ENCODE results near the gene ANKS1B.

Gene ANKS1B

DNA sequence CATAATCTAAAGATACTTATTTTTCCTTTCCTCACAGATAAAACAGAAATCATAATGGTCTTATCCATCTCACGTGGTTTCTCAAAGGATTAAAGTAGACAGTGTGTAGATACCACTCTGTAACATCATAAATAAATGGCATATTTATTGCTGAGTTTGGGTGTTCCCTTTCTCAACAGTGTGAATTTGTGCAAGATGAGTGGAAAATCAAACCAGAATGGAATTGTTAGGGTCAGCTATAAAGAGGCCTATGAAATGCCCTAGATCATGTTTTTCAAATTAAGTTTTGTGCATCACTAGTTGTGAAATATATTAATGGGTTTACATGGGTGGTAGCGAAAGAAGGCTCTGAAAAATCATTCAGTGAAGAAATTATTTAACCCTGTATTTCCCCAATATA, 553.5 kb downstream of the ANKS1B start:
- no peaks in the 10 kb centered on the region for H3K36me3 ChIP-seq (ENCODE audit: insufficient read depth)
- H3K9ac ChIP-seq: no peak overlapping the region
- H4K20me1 ChIP-seq (ENCODE audit: insufficient read depth): no peaks in the 10 kb centered on the region
- no peak overlapping the region for H3K4me2 ChIP-seq
- no peak overlapping the region for H2AFZ ChIP-seq (ENCODE audit: low read depth)
- H3K4me3 ChIP-seq (IDR thresholded peaks at IDR 0.05; ENCODE audit: insufficient read depth, low read depth, low read length): no peak overlapping the region
- TF ChIP-seq, protein P1, sequence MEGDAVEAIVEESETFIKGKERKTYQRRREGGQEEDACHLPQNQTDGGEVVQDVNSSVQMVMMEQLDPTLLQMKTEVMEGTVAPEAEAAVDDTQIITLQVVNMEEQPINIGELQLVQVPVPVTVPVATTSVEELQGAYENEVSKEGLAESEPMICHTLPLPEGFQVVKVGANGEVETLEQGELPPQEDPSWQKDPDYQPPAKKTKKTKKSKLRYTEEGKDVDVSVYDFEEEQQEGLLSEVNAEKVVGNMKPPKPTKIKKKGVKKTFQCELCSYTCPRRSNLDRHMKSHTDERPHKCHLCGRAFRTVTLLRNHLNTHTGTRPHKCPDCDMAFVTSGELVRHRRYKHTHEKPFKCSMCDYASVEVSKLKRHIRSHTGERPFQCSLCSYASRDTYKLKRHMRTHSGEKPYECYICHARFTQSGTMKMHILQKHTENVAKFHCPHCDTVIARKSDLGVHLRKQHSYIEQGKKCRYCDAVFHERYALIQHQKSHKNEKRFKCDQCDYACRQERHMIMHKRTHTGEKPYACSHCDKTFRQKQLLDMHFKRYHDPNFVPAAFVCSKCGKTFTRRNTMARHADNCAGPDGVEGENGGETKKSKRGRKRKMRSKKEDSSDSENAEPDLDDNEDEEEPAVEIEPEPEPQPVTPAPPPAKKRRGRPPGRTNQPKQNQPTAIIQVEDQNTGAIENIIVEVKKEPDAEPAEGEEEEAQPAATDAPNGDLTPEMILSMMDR (conservative IDR thresholded peaks at IDR 0.05; ENCODE audit: low read depth, low read length): no peak
- H3K27me3 ChIP-seq (ENCODE audit: insufficient read depth, low read depth): no peaks in the 10 kb centered on the region
- H3K27ac ChIP-seq: no peak overlapping the region
- H3K79me2 ChIP-seq (ENCODE audit: insufficient read depth, low read depth): no peaks in the 10 kb centered on the region
- no peaks in the 10 kb centered on the region for H3K4me1 ChIP-seq (ENCODE audit: low read depth, poor library complexity, severe bottlenecking)

DNA sequence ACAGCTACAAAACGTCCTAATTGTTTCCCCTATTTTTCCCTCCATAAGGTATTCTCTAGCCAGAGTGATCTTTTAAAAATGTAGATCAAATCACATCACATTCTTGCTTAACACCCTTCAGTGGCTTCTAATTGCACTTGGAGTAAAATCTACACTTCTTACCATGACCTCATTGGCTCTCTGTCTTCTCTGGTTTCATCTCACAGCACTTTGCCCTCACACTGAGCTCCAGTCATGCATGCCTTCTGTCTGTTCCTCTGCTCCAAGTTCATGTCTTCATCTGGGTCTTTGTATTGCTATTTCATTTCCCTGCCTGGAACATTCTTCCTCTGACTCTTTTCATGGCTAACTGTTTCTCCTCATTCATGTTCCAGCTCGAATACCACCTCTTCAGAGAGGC, 557.6 kb downstream of the ANKS1B start:
- Histone ChIP-seq H3K36me3 (ENCODE audit: insufficient read depth) (no peaks in the 10 kb centered on the region), H3K4me2 (no peak overlapping the region), H3K27me3 (ENCODE audit: insufficient read depth, low read depth) (no peaks in the 10 kb centered on the region), H3K4me3 (IDR thresholded peaks at IDR 0.05; ENCODE audit: insufficient read depth, low read depth, low read length) (no peak overlapping the region), H3K9ac (no peak overlapping the region), H4K20me1 (ENCODE audit: insufficient read depth) (no peaks in the 10 kb centered on the region), H3K79me2 (ENCODE audit: insufficient read depth, low read depth) (no peaks in the 10 kb centered on the region), H2AFZ (ENCODE audit: low read depth) (no peak overlapping the region), H3K27ac (no peak overlapping the region), H3K4me1 (ENCODE audit: low read depth, poor library complexity, severe bottlenecking) (no peaks in the 10 kb centered on the region)
- TF ChIP-seq, protein P1 (conservative IDR thresholded peaks at IDR 0.05; ENCODE audit: low read depth, low read length): no peak

DNA sequence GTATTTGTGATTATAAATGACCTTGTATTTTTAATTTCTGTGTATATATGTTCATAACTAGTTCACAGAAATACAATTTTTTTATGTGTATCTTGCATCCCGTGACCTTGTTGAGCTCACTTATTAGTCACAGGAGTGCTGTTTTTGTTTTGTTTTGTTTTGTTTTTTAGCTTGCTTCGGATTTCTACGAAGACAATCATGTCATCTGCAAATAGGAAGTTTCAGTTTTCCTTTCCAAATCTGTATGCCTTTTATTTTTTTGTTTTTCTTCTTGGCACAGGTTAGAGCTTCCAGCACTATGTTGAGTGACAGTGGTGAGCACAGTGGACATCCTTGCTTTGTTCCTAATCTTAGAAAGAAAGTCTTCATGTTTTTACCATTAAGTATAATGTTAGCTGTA, 566.4 kb downstream of the ANKS1B start:
- H3K9ac ChIP-seq: no peak overlapping the region
- H3K4me2 ChIP-seq: no peak overlapping the region
- no peaks in the 10 kb centered on the region for H3K79me2 ChIP-seq (ENCODE audit: insufficient read depth, low read depth)
- H3K4me3 ChIP-seq (IDR thresholded peaks at IDR 0.05; ENCODE audit: insufficient read depth, low read depth, low read length): no peak overlapping the region
- no peaks in the 10 kb centered on the region for H3K36me3 ChIP-seq (ENCODE audit: insufficient read depth)
- no peaks in the 10 kb centered on the region for H4K20me1 ChIP-seq (ENCODE audit: insufficient read depth)
- no peaks in the 10 kb centered on the region for H3K4me1 ChIP-seq (ENCODE audit: low read depth, poor library complexity, severe bottlenecking)
- no peaks in the 10 kb centered on the region for H3K27me3 ChIP-seq (ENCODE audit: insufficient read depth, low read depth)
- TF ChIP-seq, protein P1 (conservative IDR thresholded peaks at IDR 0.05; ENCODE audit: low read depth, low read length): no peak
- H2AFZ ChIP-seq (ENCODE audit: low read depth): no peak overlapping the region
- no peak overlapping the region for H3K27ac ChIP-seq

DNA sequence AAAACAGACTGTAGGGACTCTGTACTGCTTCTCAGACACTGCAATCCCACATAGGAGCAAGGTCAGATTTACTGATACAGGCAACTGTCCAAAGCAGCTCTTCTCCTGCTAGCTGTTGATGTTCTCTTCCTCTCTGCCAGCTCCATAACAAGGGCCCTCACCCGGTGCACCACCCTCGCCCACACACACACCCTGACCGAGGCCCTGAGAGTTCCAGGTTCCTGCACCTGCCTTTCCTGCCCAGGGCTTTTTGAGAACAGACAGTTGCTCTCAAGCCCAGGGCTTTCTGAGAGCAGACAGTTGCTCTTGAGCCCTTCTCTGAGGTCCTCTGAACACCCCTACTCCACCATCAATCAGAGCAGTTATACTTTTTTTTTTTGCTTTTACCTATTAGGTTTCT, 571.0 kb downstream of the ANKS1B start:
- H3K4me3 ChIP-seq (IDR thresholded peaks at IDR 0.05; ENCODE audit: insufficient read depth, low read depth, low read length): no peak overlapping the region
- no peak overlapping the region for H3K4me2 ChIP-seq
- H3K9ac ChIP-seq: no peak overlapping the region
- no peaks in the 10 kb centered on the region for H3K36me3 ChIP-seq (ENCODE audit: insufficient read depth)
- no peaks in the 10 kb centered on the region for H4K20me1 ChIP-seq (ENCODE audit: insufficient read depth)
- no peak overlapping the region for H3K27ac ChIP-seq
- H3K4me1 ChIP-seq (ENCODE audit: low read depth, poor library complexity, severe bottlenecking): no peaks in the 10 kb centered on the region
- no peaks in the 10 kb centered on the region for H3K79me2 ChIP-seq (ENCODE audit: insufficient read depth, low read depth)
- TF ChIP-seq, protein P1 (conservative IDR thresholded peaks at IDR 0.05; ENCODE audit: low read depth, low read length): no peak
- H2AFZ ChIP-seq (ENCODE audit: low read depth): no peak overlapping the region
- H3K27me3 ChIP-seq (ENCODE audit: insufficient read depth, low read depth): no peaks in the 10 kb centered on the region
